GM18519 (cell line): Measurements from ENCODE around the gene LYL1.

Experiments
- ATAC-seq: cut with Tn5 transposase; IDR thresholded peaks from one replicate; pipeline ENCODE4 v1.9.1; 2021; ENCODE audit warnings: mild to moderate bottlenecking, moderate library complexity; ENCODE audit not compliant: unreplicated experiment, low FRiP score

LYL1 gene

GRCh38 chr19:13094771-13095392 is 7.8 kb downstream of the LYL1 start:
- ATAC-seq, result no peak

GRCh38 chr19:13094106-13094504 is 8.6 kb downstream of the LYL1 start:
- ATAC-seq, result no peak

- no peak for ATAC-seq
Measured at GRCh38 chr19:13093407-13094105, 9.1 kb downstream of the LYL1 start.

GRCh38 chr19:13092606-13093235 is 9.9 kb downstream of the LYL1 start:
- no peak for ATAC-seq

GRCh38 chr19:13092158-13092543 is 10.5 kb downstream of the LYL1 start:
- ATAC-seq, result no peak

GRCh38 chr19:13091400-13092157 is 11.1 kb downstream of the LYL1 start:
- ATAC-seq, result no peak

GRCh38 chr19:13090511-13091231 is 12.0 kb downstream of the LYL1 start:
- no peak for ATAC-seq

- no peak for ATAC-seq
Measured at GRCh38 chr19:13089857-13090507, 12.7 kb downstream of the LYL1 start.

- ATAC-seq, result no peak
Measured at GRCh38 chr19:13089139-13089856, 13.4 kb downstream of the LYL1 start.

GRCh38 chr19:13087795-13088537 is 14.7 kb downstream of the LYL1 start:
- no peak for ATAC-seq

- no peak for ATAC-seq
Measured at GRCh38 chr19:13087295-13087694, 15.4 kb downstream of the LYL1 start.

- no peak for ATAC-seq
Measured at GRCh38 chr19:13086341-13086740, 16.3 kb downstream of the LYL1 start.

GRCh38 chr19:13085666-13086065 is 17.0 kb downstream of the LYL1 start:
- ATAC-seq, result no peak

GRCh38 chr19:13083627-13084026 is 19.0 kb downstream of the LYL1 start:
- ATAC-seq, result no peak

GRCh38 chr19:13083008-13083404 is 19.7 kb downstream of the LYL1 start:
- ATAC-seq, result no peak

- ATAC-seq, result no peak
Measured at GRCh38 chr19:13082192-13083007, 20.3 kb downstream of the LYL1 start.

GRCh38 chr19:13079542-13079986 is 23.1 kb downstream of the LYL1 start:
- ATAC-seq, result no peak
